ENCODE data around the gene MYO16. TPM values are rescaled to one million over a fixed set of nuclear protein-coding genes. Genes with fewer than 3 reads are reported as not detected.
A peak's percentile ranks its signal among the peaks of the same experiment; 100 is the strongest.
"Not testable (repeated sequence)": the region's sequence is repeated elsewhere in the genome, so short reads cannot be mapped to it uniquely, and the experiment has no call there.

MYO16 gene
- total RNA-seq, 1 donor from 2014 or later, result not detected

- Mint-ChIP-seq H3K4me3 (no peak overlapping the region), H3K36me3 (ENCODE audit: low read depth) (no peaks in the 10 kb centered on the region), H3K27ac (no peak overlapping the region), H3K9me3 (no peaks in the 10 kb centered on the region), H3K27me3 (ENCODE audit: insufficient read depth) (peaks cover 19% of the 10 kb centered on the region), H3K4me1 (ENCODE audit: low read depth) (peaks cover 7% of the 10 kb centered on the region)
- intact Hi-C loops (cut with micrococcal nuclease), result no loop called here
- no peak for DNase-seq (ENCODE audit: low spot score)
Observed at GRCh38 chr13:108902405-108903155, 273.2 kb downstream of the MYO16 start.

GRCh38 chr13:108903613-108904012 lies 274.2 kb downstream of the MYO16 start:
- no peak for DNase-seq (ENCODE audit: low spot score)
- Mint-ChIP-seq H3K27ac (no peak overlapping the region), H3K4me3 (no peak overlapping the region), H3K4me1 (ENCODE audit: low read depth) (no peaks in the 10 kb centered on the region), H3K27me3 (ENCODE audit: insufficient read depth) (peaks cover 19% of the 10 kb centered on the region), H3K36me3 (ENCODE audit: low read depth) (no peaks in the 10 kb centered on the region), H3K9me3 (no peaks in the 10 kb centered on the region)
- intact Hi-C loops (cut with micrococcal nuclease), result no loop called here

GRCh38 chr13:108911807-108912206 lies 282.4 kb downstream of the MYO16 start:
- Mint-ChIP-seq H3K4me3 (no peak overlapping the region), H3K27me3 (ENCODE audit: insufficient read depth) (peaks cover 11% of the 10 kb centered on the region), H3K27ac (no peak overlapping the region), H3K4me1 (ENCODE audit: low read depth) (peaks cover 21% of the 10 kb centered on the region), H3K36me3 (ENCODE audit: low read depth) (no peaks in the 10 kb centered on the region), H3K9me3 (no peaks in the 10 kb centered on the region)
- no peak for DNase-seq (ENCODE audit: low spot score)
- intact Hi-C loops (cut with micrococcal nuclease), result loop anchor here (10.0 kb wide), 2 partner anchors 253 to 1803 kb away; partner anchors contain the start of gene ING1

GRCh38 chr13:108913731-108914130 lies 284.3 kb downstream of the MYO16 start:
- H3K27ac Mint-ChIP-seq; H3K9me3 Mint-ChIP-seq; DNase-seq (ENCODE audit: low spot score); H3K36me3 Mint-ChIP-seq (ENCODE audit: low read depth); H3K4me3 Mint-ChIP-seq: not testable (repeated sequence)
- Mint-ChIP-seq H3K27me3 (ENCODE audit: insufficient read depth) (peaks cover 11% of the 10 kb centered on the region), H3K4me1 (ENCODE audit: low read depth) (peaks cover 22% of the 10 kb centered on the region)
- intact Hi-C loops (cut with micrococcal nuclease), result loop anchor here (2.0 to 10.0 kb wide), 5 partner anchors 17 to 1801 kb away; partner anchors contain the start of genes ING1 and IRS2

- intact Hi-C loops (cut with micrococcal nuclease), result loop anchor here (1.0 to 10.0 kb wide), 8 partner anchors 18 to 1800 kb away; partner anchors contain the start of genes ABHD13, ING1, IRS2 and TNFSF13B
- no peaks in the 10 kb centered on the region for H3K36me3 Mint-ChIP-seq (ENCODE audit: low read depth)
Observed at GRCh38 chr13:108915095-108915633, 285.8 kb downstream of the MYO16 start.

GRCh38 chr13:108915634-108916512 lies 286.5 kb downstream of the MYO16 start:
- intact Hi-C loops (cut with micrococcal nuclease), result loop anchor here (1.0 to 10.0 kb wide), 8 partner anchors 19 to 1799 kb away; partner anchors contain the start of genes ABHD13, ING1, IRS2 and TNFSF13B
- Mint-ChIP-seq H3K36me3 (ENCODE audit: low read depth) (no peaks in the 10 kb centered on the region), H3K9me3 (no peaks in the 10 kb centered on the region), H3K4me1 (ENCODE audit: low read depth) (peaks cover 30% of the 10 kb centered on the region), H3K27ac (peak overlapping the region; percentile 97), H3K27me3 (ENCODE audit: insufficient read depth) (peaks cover 2% of the 10 kb centered on the region), H3K4me3 (peak overlapping the region; percentile 80)
- DNase-seq (ENCODE audit: low spot score), result peak; percentile 72

More at GRCh38 chr13:108915095-108915633, 285.8 kb downstream of the MYO16 start:
- Mint-ChIP-seq H3K4me3 (peak overlapping the region; percentile 80), H3K27ac (peak overlapping the region; percentile 97), H3K27me3 (ENCODE audit: insufficient read depth) (peaks cover 8% of the 10 kb centered on the region), H3K4me1 (ENCODE audit: low read depth) (peaks cover 27% of the 10 kb centered on the region), H3K9me3 (no peaks in the 10 kb centered on the region)
- DNase-seq (ENCODE audit: low spot score), result no peak

- H3K9me3 Mint-ChIP-seq, result no peaks in the 10 kb centered on the region
- H3K4me1 Mint-ChIP-seq (ENCODE audit: low read depth), result peaks cover 30% of the 10 kb centered on the region
- intact Hi-C loops (cut with micrococcal nuclease), result loop anchor here (5.0 to 10.0 kb wide), 3 partner anchors 45 to 1797 kb away; partner anchors contain the start of gene ING1
- DNase-seq (ENCODE audit: low spot score), result no peak
- no peaks in the 10 kb centered on the region for H3K36me3 Mint-ChIP-seq (ENCODE audit: low read depth)
- H3K27ac Mint-ChIP-seq, result no peak overlapping the region
- no peaks in the 10 kb centered on the region for H3K27me3 Mint-ChIP-seq (ENCODE audit: insufficient read depth)
- H3K4me3 Mint-ChIP-seq, result no peak overlapping the region
Observed at GRCh38 chr13:108917581-108917980, 288.2 kb downstream of the MYO16 start.

GRCh38 chr13:108919036-108919907 lies 289.9 kb downstream of the MYO16 start:
- Mint-ChIP-seq H3K4me3 (no peak overlapping the region), H3K9me3 (no peaks in the 10 kb centered on the region), H3K27ac (no peak overlapping the region), H3K36me3 (ENCODE audit: low read depth) (no peaks in the 10 kb centered on the region), H3K27me3 (ENCODE audit: insufficient read depth) (no peaks in the 10 kb centered on the region), H3K4me1 (ENCODE audit: low read depth) (peaks cover 30% of the 10 kb centered on the region)
- intact Hi-C loops (cut with micrococcal nuclease), result loop anchor here (5.0 to 10.0 kb wide), 3 partner anchors 43 to 1796 kb away; partner anchors contain the start of gene ING1
- DNase-seq (ENCODE audit: low spot score), result no peak

GRCh38 chr13:108920137-108920536 lies 290.7 kb downstream of the MYO16 start:
- H3K4me1 Mint-ChIP-seq (ENCODE audit: low read depth), result peaks cover 26% of the 10 kb centered on the region
- intact Hi-C loops (cut with micrococcal nuclease), result no loop called here
- no peak for DNase-seq (ENCODE audit: low spot score)
- no peak overlapping the region for H3K27ac Mint-ChIP-seq
- no peaks in the 10 kb centered on the region for H3K36me3 Mint-ChIP-seq (ENCODE audit: low read depth)
- no peaks in the 10 kb centered on the region for H3K27me3 Mint-ChIP-seq (ENCODE audit: insufficient read depth)
- no peak overlapping the region for H3K4me3 Mint-ChIP-seq
- no peaks in the 10 kb centered on the region for H3K9me3 Mint-ChIP-seq

GRCh38 chr13:108921238-108921637 lies 291.8 kb downstream of the MYO16 start:
- intact Hi-C loops (cut with micrococcal nuclease), result no loop called here
- Mint-ChIP-seq H3K9me3 (no peaks in the 10 kb centered on the region), H3K4me3 (no peak overlapping the region), H3K36me3 (ENCODE audit: low read depth) (no peaks in the 10 kb centered on the region), H3K27me3 (ENCODE audit: insufficient read depth) (peaks cover 5% of the 10 kb centered on the region), H3K4me1 (ENCODE audit: low read depth) (peaks cover 15% of the 10 kb centered on the region), H3K27ac (no peak overlapping the region)
- DNase-seq (ENCODE audit: low spot score), result no peak

- intact Hi-C loops (cut with micrococcal nuclease), result no loop called here
- Mint-ChIP-seq H3K4me3 (no peak overlapping the region), H3K4me1 (ENCODE audit: low read depth) (peaks cover 9% of the 10 kb centered on the region), H3K27me3 (ENCODE audit: insufficient read depth) (peaks cover 5% of the 10 kb centered on the region), H3K27ac (no peak overlapping the region), H3K9me3 (no peaks in the 10 kb centered on the region), H3K36me3 (ENCODE audit: low read depth) (no peaks in the 10 kb centered on the region)
- DNase-seq (ENCODE audit: low spot score), result no peak
Observed at GRCh38 chr13:108922108-108922507, 292.7 kb downstream of the MYO16 start.

Measured in activated T-helper 1 cell treated with anti-CD3 and anti-CD28 coated beads, Interleukin-12 subunit alpha, Interleukin-12 subunit beta, Interleukin-2, Interleukin-4 antibody, amounts not matched to agents 30 ng/mL and 10 ng/mL and 1 ng/mL, durations not matched to agents 14 hours and 24 hours and 36 hours (primary cell).